NCI-H1417 (cell line): ENCODE measurements around the gene HMCN2.
A peak's percentile ranks its signal among the peaks of the same experiment; 100 is the strongest.
"Not testable (repeated sequence)": the region's sequence is repeated elsewhere in the genome, so short reads cannot be mapped to it uniquely, and the experiment has no call there.

Source experiments
- DNase-seq, 3 experiments: peaks; one replicate each; lab custom pipeline; 2025; lab: John Stamatoyannopoulos, UW

HMCN2 gene

DNA sequence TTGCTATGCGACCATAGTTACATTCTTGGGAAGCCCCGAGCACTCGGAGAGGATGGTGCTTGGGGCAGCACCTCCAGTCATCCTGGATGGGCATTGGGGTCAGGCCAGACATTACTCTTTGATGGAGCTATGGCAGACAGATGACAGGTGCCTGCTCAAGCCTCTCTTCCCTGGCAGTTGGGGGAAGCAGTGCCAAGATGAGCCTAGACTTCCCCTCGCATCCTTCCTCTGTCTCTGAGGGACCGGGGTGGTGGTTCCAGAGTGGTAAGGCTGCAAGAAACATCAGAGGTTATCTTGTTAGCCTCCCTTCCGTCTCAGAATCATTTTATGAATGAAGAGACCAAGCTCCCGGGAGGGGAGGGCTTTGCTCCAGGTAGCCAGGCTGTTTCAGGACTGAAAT lies 2.8 kb upstream of the HMCN2 start:
- no peak for DNase-seq

GRCh38 chr9:130263601-130264413 lies 1.8 kb upstream of the HMCN2 start:
- DNase-seq: no peak

DNA sequence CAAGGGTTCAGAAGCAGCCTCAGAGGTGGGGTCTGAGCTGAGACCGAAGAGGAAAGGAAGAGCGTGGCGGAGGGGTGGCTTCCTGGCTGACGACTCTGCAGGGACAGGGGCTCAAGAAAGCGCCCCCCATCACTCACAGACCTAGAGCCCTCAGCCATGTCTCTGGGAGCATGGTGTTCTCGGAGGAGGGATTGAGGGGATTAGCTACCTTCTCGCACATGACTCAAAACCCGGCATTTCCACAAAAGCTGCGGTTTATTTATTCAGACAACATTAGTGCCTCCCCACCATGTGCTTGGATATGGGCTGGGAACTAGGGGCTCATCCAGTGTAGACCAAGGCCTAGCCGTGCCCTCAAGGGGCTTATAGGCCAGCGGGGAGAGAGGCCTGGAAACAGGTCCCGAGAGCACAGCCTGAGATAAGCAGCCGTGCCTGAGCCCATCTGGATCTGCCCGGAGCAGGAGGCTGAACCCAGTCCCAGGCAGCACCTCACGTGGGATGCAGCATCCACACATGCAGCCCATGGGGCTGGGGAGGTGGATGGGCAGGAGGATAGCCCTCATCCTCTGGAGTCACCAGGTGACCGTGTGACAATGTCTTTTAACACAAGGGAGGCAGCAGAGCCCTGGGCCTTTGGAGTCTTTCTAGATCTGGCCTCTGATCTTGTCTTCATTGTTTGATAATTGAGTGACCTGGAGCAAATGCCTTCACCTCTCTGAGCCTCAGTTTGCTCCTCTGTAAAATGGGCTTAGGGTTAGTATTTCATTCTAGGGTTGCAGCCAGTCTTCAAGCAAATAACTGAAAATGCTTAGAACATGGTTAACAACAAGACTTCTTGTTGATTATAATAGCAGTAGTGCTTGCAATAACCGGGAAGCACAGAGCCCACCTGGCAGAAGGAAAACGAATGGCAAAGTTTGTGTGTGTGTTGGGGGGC lies 878 bp upstream of the HMCN2 start:
- DNase-seq: no peak

DNA sequence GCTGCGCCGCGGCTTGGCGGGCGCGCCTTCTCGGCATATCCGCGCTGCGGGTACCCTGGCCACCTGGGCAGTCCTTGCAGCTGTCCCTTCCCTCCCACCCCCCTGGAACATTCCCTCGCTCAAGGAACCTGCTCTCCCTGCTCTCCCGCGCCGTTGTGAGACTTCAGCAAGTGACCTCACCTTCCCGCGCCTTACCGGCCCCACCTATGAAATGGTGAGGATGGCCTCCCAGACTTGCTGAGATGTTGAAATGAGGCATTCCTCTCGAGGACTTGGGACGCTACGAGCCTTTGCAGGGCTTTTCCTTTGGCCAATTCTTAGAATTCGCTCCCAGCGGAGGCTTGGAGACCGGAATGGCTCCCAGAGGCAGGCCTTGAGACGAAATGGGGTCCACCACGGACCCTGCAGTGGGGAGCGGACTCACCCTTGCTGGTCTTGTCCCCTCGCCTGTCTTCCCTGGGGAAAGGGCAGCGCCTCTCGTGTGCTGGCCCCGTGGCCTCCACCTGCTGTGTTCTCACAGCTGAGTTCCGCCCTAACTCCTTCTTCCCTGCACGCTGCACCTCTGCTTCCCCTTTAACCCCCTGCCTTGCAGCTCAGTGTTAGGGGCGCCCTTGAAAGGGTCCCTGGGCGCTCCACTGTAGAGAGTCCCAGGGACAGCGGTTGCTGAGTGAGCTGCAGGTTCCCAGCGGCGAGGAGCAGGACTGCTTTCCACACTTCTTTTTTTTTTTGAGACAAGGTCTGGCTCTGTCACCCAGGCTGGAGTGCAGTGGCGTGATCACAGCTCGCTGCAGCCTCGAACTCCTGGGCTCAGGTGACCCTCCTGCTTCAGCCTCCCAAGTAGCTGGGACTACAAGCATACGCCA lies 907 bp downstream of the HMCN2 start:
- peak in 2 of 3 experiments; percentile 68 to 75 for DNase-seq

GRCh38 chr9:130267930-130268329 lies 2.4 kb downstream of the HMCN2 start:
- peak in 1 of 3 experiments; percentile 50 for DNase-seq

GRCh38 chr9:130268521-130269211 lies 3.1 kb downstream of the HMCN2 start:
- DNase-seq: peak; percentile 20 to 94 (median 82)

DNA sequence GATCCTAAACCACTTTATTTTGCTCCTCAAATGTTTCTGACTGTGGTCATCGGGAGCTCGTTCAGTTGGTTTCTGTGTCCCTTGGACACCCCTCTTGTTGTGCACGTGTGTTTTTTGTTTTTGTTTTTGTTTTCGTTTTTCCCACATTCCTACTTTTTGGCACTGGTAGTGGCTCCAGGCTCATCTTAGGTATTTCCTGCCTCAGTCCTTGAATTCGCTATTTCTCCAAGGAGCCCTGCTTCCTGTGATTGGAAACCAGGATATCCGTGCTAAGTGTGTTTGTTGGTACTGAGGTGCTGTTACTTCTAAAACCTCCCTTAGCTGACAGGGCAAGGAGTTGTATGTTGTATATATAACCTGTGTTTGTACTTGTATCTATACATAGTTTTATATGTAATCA lies 5.9 kb downstream of the HMCN2 start:
- DNase-seq: no peak

DNA sequence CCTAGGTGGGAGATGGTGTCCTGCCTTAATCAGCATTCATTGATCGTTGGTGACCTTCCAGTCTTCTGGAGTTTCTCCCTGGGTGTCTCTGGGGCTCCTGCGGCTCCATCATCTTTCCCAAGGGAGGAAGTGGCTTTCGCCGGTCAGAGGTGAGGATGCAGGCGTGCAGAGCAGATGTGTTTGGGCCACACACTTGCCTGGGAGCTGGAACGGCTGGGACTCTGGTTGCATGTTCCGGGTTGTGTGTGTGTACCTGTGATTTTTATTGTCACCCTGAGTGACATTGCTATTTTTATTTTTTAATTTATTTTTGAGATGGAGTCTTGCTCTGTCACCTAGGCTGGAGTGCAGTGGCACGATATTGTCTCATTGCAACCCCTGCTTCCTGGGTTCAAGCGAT lies 9.6 kb downstream of the HMCN2 start:
- DNase-seq: no peak

GRCh38 chr9:130276121-130276520 lies 10.6 kb downstream of the HMCN2 start:
- DNase-seq: no peak

- no peak for DNase-seq
Measured at GRCh38 chr9:130276955-130277354, 11.4 kb downstream of the HMCN2 start.

DNA sequence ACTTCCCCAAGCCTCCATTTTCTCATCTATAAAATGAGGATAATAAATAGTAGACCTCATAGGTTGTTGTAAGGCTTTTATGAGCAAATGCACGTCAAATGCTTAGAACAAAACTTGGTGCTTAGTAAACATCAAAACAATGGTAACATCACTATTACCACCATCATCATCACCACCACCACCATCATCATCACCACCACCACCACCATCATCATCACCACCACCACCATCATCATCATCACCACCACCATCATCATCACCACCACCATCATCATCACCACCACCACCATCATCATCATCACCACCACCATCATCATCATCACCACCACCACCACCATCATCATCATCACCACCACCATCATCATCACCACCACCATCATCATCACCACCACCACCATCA lies 12.0 kb downstream of the HMCN2 start:
- not testable (repeated sequence) for DNase-seq

- DNase-seq: peak in 1 of 3 experiments; percentile 33
Measured at GRCh38 chr9:130283539-130284248, 18.1 kb downstream of the HMCN2 start.

- DNase-seq: no peak
Measured at GRCh38 chr9:130284249-130284625, 18.7 kb downstream of the HMCN2 start.

DNA sequence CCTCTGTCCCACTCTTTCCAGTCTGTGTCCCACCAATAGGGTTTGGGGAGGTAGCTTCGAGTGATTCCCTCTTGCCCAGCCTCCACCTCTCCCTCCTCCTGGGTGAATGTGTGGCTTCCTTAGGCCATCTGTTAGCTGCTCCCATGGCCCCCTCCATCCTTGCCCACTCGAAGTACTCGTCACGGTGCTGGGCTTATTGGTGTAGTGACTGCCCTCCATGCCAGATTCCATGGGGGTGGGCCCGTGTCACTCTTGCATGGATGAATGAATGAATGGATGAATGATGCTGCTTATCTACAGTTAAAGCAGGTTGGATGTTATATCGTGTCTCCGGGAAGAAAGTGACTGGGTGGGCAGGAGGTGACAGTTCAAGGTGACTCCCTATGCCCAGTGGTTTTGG lies 19.1 kb downstream of the HMCN2 start:
- no peak for DNase-seq

GRCh38 chr9:130285271-130285670 lies 19.7 kb downstream of the HMCN2 start:
- no peak for DNase-seq

DNA sequence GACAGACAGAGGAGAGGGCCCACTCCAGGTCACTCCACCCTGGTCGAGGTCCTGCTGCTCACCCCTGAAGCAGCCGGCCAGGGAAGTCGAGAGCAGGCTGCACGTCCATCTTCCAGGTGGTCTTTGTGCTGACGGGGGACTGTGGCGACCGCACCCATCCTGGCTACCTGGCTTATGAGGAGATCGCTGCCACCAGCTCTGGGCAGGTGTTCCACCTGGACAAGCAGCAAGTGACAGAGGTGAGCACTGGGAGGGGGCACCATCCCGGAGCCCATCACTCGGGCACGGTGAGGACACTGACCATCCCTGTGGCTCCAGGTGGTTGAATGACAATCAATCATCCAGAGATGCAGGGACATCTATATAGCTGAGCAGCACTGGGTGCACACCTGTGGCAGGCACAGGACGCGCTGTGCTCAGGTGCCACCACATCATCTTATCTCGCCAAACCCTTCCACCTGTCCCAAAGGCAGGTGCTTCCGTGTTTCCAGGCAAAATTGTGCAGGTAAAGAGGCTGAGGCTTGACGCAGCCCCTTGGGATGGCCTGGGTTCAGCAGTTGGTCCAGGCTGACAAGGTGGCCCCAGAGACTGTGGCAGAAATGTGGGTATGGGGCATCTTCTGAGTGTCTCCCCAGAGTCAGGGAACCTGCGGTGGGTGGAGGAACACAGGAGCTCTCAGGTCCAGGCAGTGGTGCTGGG lies 20.7 kb downstream of the HMCN2 start:
- no peak for DNase-seq

GRCh38 chr9:130286781-130287428 lies 21.3 kb downstream of the HMCN2 start:
- no peak for DNase-seq

- DNase-seq: peak in 2 of 3 experiments; percentile 38 to 69
Measured at GRCh38 chr9:130287736-130288135, 22.2 kb downstream of the HMCN2 start.

- peak in 1 of 3 experiments; percentile 9 for DNase-seq
Measured at GRCh38 chr9:130288393-130288792, 22.8 kb downstream of the HMCN2 start.
